GM19043 (cell line): Measurements from ENCODE around the gene OR2T10.
"Not testable (repeated sequence)": the region's sequence is repeated elsewhere in the genome, so short reads cannot be mapped to it uniquely, and the experiment has no call there.

Experiments
- ATAC-seq: cut with Tn5 transposase; IDR thresholded peaks from one replicate; pipeline ENCODE4 v1.9.1; 2021; ENCODE audit warnings: low read depth; ENCODE audit not compliant: unreplicated experiment

Gene OR2T10

GRCh38 chr1:248597589-248597988 is at the start of gene OR2T10:
TSS of gene OR2T10 (minus strand) at chr1:248597700. CDS start at chr1:248593768, 3,932 bp downstream.
- ATAC-seq = no peak

- ATAC-seq = not testable (repeated sequence)
Observed at GRCh38 chr1:248645178-248645577, 47.7 kb upstream of the OR2T10 start, which contains the start of gene OR2T35. TSS of gene OR2T35 (minus strand) at chr1:248645278. CDS start at chr1:248639258, 6,020 bp downstream.

- peak; percentile 48 for ATAC-seq
Observed at GRCh38 chr1:248642971-248643651, 45.6 kb upstream of the OR2T10 start.

GRCh38 chr1:248641583-248641982 is 44.1 kb upstream of the OR2T10 start:
- ATAC-seq = peak; percentile 6

GRCh38 chr1:248640906-248641305 is 43.4 kb upstream of the OR2T10 start:
- ATAC-seq = peak; percentile 40

- peak; percentile 20 for ATAC-seq
Observed at GRCh38 chr1:248639652-248640051, 42.2 kb upstream of the OR2T10 start.

GRCh38 chr1:248636612-248637011 is 39.1 kb upstream of the OR2T10 start:
- not testable (repeated sequence) for ATAC-seq

- not testable (repeated sequence) for ATAC-seq
Observed at GRCh38 chr1:248634991-248635390, 37.5 kb upstream of the OR2T10 start, which contains the start of gene OR2T11. TSS of gene OR2T11 (minus strand) at chr1:248635091. CDS start at chr1:248627128, 7,963 bp downstream.

- ATAC-seq = no peak
Observed at GRCh38 chr1:248631354-248632008, 34.0 kb upstream of the OR2T10 start.

GRCh38 chr1:248630551-248630950 is 33.1 kb upstream of the OR2T10 start:
- ATAC-seq = no peak

GRCh38 chr1:248627971-248628844 is 30.7 kb upstream of the OR2T10 start:
- peak; percentile 69 for ATAC-seq

GRCh38 chr1:248625971-248626370 is 28.5 kb upstream of the OR2T10 start:
- no peak for ATAC-seq

GRCh38 chr1:248625166-248625565 is 27.7 kb upstream of the OR2T10 start:
- no peak for ATAC-seq

GRCh38 chr1:248622570-248623001 is 25.1 kb upstream of the OR2T10 start:
- ATAC-seq = peak; percentile 85

- no peak for ATAC-seq
Observed at GRCh38 chr1:248621770-248622169, 24.3 kb upstream of the OR2T10 start.

GRCh38 chr1:248618878-248619277 is 21.4 kb upstream of the OR2T10 start:
- no peak for ATAC-seq

GRCh38 chr1:248618119-248618518 is 20.6 kb upstream of the OR2T10 start:
- ATAC-seq = no peak

- no peak for ATAC-seq
Observed at GRCh38 chr1:248613742-248614141, 16.2 kb upstream of the OR2T10 start.

GRCh38 chr1:248611883-248612414 is 14.4 kb upstream of the OR2T10 start:
- ATAC-seq = no peak

GRCh38 chr1:248610301-248610700 is 12.8 kb upstream of the OR2T10 start:
- ATAC-seq = no peak

GRCh38 chr1:248599396-248599795 is 1.9 kb upstream of the OR2T10 start:
- ATAC-seq = no peak
